ENCODE results near the gene STRN3.
"Not testable (repeated sequence)": the region's sequence is repeated elsewhere in the genome, so short reads cannot be mapped to it uniquely, and the experiment has no call there.

GRCh38 chr14:30962537-30962936, 63.6 kb downstream of the STRN3 start:
- TF ChIP-seq CTCF, POLR2A (IDR thresholded peaks at IDR 0.05): not testable (repeated sequence)

Data from esophagus squamous epithelium (tissue), 4 donors.